GM19372 (cell line): ENCODE data around the gene CASK.

Experiments
- ATAC-seq: cut with Tn5 transposase; IDR thresholded peaks from one replicate; pipeline ENCODE4 v1.9.1; 2021; ENCODE audit warnings: mild to moderate bottlenecking, low read depth, moderate library complexity; ENCODE audit not compliant: unreplicated experiment

Gene CASK

GRCh38 chrX:41482154-41482850 lies 441.1 kb downstream of the CASK start:
- ATAC-seq, result no peak

- no peak for ATAC-seq
These were observed 441.9 kb downstream of the CASK start for GRCh38 chrX:41481264-41482109.

GRCh38 chrX:41480508-41481260 lies 442.7 kb downstream of the CASK start:
- ATAC-seq, result no peak

DNA sequence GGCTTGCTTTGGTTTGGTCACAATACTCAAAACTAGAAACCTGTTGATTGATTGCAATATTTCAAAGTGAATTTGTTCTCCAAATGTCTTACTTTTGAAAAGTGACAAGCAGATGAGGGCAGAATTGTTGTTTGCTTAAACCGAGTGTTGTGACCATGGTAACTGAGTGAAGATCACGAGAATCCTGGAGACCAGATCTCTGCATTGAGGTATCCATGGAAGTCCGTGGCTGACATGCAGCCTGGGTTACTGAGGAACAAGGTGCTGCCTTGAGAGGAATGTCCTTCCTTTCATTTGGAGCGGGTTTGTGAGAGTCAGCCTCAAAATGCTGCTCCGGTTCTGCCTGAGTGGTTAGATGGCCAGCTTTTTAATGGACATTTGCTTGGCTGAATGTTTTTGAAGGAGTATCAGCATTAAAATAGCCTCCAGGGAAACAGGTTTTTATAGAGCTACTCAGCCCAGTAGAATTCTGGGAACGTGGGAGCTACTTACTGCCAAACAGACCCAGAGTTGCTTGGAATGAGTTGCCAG lies 444.9 kb downstream of the CASK start:
- ATAC-seq, result no peak

GRCh38 chrX:41475591-41476241 lies 447.6 kb downstream of the CASK start:
- no peak for ATAC-seq

- no peak for ATAC-seq
These were observed 448.2 kb downstream of the CASK start for GRCh38 chrX:41475191-41475590.

- ATAC-seq, result no peak
These were observed 448.6 kb downstream of the CASK start for GRCh38 chrX:41474726-41475100.

DNA sequence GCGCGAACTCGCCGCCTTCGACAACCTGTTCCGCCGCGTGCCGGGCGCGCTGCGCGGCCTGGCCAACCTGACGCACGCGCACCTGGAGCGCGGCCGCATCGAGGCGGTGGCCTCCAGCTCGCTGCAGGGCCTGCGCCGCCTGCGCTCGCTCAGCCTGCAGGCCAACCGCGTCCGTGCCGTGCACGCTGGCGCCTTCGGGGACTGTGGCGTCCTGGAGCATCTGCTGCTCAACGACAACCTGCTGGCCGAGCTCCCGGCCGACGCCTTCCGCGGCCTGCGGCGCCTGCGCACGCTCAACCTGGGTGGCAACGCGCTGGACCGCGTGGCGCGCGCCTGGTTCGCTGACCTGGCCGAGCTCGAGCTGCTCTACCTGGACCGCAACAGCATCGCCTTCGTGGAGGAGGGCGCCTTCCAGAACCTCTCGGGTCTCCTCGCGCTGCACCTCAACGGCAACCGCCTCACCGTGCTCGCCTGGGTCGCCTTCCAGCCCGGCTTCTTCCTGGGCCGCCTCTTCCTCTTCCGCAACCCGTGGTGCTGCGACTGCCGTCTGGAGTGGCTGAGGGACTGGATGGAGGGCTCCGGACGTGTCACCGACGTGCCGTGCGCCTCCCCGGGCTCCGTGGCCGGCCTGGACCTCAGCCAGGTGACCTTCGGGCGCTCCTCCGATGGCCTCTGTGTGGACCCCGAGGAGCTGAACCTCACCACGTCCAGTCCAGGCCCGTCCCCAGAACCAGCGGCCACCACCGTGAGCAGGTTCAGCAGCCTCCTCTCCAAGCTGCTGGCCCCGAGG lies 449.2 kb downstream of the CASK start:
- ATAC-seq, result no peak

- ATAC-seq, result no peak
These were observed 451.0 kb downstream of the CASK start for GRCh38 chrX:41472231-41472815.

- ATAC-seq, result no peak
These were observed 451.6 kb downstream of the CASK start for GRCh38 chrX:41471786-41472185.

GRCh38 chrX:41470706-41471105 lies 452.6 kb downstream of the CASK start:
- no peak for ATAC-seq

GRCh38 chrX:41468647-41469323 lies 454.6 kb downstream of the CASK start:
- no peak for ATAC-seq
